Measurements from ENCODE around the gene ELF1. TPM values are rescaled to one million over a fixed set of nuclear protein-coding genes. Genes with fewer than 3 reads are reported as not detected.
A peak's percentile ranks its signal among the peaks of the same experiment; 100 is the strongest.

The ELF1 gene
- total RNA-seq, 4 donors from 2014 or later, result 61.5 to 96.1 (median 74.1) TPM

DNA sequence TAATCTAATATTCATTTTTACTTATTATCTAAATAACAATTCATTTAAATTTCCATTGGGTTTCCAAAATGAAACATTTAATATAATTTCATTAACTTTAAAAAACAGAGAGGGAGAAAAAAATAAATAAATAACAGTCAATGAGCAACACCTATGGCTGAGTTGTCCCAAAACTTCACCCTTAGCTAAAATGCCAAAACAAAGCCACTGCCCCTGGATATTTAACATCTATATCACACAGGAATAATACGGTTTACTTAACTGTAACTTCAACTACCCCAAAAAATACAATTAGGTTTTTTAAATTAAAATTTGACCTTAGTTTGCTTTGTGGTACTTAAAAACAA lies 541 bp downstream of the ELF1 start:
- intact Hi-C loops (cut with DNase I; ENCODE audit: low total_unique reads), result no loop called here
- H3K27ac ChIP-seq, result peak overlapping the region; percentile 49 to 74
- H3K36me3 ChIP-seq, result no peaks in the 10 kb centered on the region
- peak overlapping the region in 1 of 2 donors; percentile 25 for H3K4me3 ChIP-seq
- H3K9me3 ChIP-seq, result no peaks in the 10 kb centered on the region
- DNase-seq, result no peak
- no peaks in the 10 kb centered on the region for H3K27me3 ChIP-seq
- TF ChIP-seq POLR2A (IDR thresholded peaks at IDR 0.05), result no peak
- TF ChIP-seq, protein P1, sequence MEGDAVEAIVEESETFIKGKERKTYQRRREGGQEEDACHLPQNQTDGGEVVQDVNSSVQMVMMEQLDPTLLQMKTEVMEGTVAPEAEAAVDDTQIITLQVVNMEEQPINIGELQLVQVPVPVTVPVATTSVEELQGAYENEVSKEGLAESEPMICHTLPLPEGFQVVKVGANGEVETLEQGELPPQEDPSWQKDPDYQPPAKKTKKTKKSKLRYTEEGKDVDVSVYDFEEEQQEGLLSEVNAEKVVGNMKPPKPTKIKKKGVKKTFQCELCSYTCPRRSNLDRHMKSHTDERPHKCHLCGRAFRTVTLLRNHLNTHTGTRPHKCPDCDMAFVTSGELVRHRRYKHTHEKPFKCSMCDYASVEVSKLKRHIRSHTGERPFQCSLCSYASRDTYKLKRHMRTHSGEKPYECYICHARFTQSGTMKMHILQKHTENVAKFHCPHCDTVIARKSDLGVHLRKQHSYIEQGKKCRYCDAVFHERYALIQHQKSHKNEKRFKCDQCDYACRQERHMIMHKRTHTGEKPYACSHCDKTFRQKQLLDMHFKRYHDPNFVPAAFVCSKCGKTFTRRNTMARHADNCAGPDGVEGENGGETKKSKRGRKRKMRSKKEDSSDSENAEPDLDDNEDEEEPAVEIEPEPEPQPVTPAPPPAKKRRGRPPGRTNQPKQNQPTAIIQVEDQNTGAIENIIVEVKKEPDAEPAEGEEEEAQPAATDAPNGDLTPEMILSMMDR (IDR thresholded peaks at IDR 0.05), result no peak
- no peaks in the 10 kb centered on the region for H3K4me1 ChIP-seq

DNA sequence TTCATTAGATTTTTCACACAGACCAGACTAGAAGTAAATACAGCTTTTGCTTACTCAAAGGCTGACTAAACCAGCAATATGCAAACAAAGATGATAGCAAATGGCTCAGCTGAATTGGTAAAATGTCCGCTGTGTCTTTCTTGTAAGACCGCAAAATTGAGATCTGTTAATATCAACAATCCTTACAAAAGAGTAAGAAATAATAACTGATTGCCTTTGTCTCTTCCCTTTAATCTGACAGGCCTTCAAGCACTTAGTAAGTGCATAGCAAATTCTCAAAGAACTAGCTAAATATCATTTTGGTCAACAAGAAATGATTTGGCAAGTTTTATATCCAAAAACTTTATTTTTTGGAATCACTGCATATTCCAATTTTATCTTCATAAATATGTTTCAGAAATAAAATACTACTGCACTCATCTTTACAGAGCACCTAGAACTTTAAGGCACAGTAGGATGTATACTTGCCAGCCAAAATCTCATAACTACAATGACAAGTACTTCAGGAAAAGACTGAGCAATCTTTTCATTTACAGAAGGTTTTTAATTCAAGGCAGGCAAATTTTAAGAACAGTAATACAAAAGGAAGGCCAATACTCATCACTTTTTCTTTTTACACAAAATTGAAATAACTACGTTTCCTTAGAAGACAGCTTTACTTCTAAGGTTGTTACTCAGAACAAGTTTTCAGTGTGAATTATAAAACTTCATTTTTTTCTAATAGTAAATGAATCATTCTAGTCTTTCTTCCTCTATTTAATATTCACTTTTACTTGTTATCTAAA lies 1.1 kb downstream of the ELF1 start:
- no peaks in the 10 kb centered on the region for H3K27me3 ChIP-seq
- intact Hi-C loops (cut with DNase I; ENCODE audit: low total_unique reads), result no loop called here
- H3K36me3 ChIP-seq, result no peaks in the 10 kb centered on the region
- no peaks in the 10 kb centered on the region for H3K4me1 ChIP-seq
- H3K27ac ChIP-seq, result peak overlapping the region in 1 of 2 donors; percentile 74
- TF ChIP-seq POLR2A (IDR thresholded peaks at IDR 0.05), result no peak
- TF ChIP-seq, protein P1 (IDR thresholded peaks at IDR 0.05), result no peak
- no peak for DNase-seq
- H3K4me3 ChIP-seq, result peak overlapping the region in 1 of 2 donors; percentile 25
- no peaks in the 10 kb centered on the region for H3K9me3 ChIP-seq

DNA sequence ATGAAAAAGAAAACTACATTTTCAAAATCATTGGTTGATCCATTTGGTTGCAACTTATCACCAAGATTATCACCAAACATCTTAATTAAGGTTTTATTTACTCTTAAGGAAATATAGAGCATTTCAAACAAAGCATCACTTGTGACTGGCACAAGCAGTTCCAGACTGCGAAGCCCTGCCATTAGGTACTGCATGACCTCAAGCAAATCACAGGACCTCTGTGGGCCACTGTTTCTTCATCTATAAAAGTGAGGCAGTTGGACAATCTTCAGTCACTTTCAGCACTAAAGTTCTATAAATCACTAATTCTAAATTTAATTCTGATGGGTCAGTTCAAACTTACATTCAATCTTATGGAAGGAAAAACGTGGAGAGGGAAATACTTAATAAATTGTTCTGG lies 2.0 kb downstream of the ELF1 start:
- no peak for TF ChIP-seq POLR2A (IDR thresholded peaks at IDR 0.05)
- Histone ChIP-seq H3K9me3 (no peaks in the 10 kb centered on the region), H3K36me3 (no peaks in the 10 kb centered on the region), H3K4me1 (no peaks in the 10 kb centered on the region), H3K27ac (peak overlapping the region in 1 of 2 donors; percentile 74), H3K4me3 (no peak overlapping the region), H3K27me3 (no peaks in the 10 kb centered on the region)
- intact Hi-C loops (cut with DNase I; ENCODE audit: low total_unique reads), result no loop called here
- DNase-seq, result no peak

DNA sequence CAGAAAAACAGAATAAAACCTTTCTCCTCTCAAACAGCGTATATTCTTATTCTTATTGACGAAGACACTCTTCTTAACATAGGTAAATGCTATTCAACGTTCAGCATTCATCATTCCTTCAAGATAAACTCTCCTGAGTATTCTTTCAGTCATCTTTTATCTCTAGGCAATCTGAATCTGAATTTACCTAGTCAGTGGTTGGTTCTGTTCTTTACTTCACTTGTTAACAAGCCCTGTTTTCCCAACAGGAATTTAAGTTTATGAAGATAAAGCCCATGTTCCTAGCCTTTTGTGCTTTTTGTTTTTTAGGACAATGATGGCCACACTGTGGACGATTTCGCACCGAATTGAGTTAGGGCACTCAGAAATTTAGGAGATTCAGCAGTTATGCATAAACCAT lies 3.2 kb downstream of the ELF1 start:
- intact Hi-C loops (cut with DNase I; ENCODE audit: low total_unique reads), result no loop called here
- no peak overlapping the region for H3K27ac ChIP-seq
- TF ChIP-seq, protein P1 (IDR thresholded peaks at IDR 0.05), result no peak
- TF ChIP-seq POLR2A (IDR thresholded peaks at IDR 0.05), result no peak
- H3K4me1 ChIP-seq, result no peaks in the 10 kb centered on the region
- H3K9me3 ChIP-seq, result no peaks in the 10 kb centered on the region
- no peaks in the 10 kb centered on the region for H3K36me3 ChIP-seq
- no peak for DNase-seq
- no peak overlapping the region for H3K4me3 ChIP-seq
- H3K27me3 ChIP-seq, result no peaks in the 10 kb centered on the region

DNA sequence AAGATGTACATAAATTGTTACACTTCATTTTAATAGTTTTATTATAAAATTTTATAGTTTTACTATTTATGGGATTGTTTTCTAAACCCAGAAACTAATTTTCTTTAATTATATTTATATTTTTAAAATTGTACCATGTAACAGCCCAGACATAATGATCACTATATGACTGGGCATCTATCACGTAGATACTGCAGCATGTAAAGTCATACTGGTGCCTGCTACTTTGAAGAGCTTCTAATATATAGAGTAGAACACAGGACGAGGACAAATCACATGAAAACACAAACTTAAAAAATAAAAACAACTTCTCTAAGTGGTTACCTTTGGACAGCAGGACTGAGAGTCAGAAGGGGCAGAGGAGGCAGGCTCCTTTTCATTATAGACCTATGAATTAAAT lies 5.3 kb downstream of the ELF1 start:
- H3K36me3 ChIP-seq, result no peaks in the 10 kb centered on the region
- TF ChIP-seq, protein P1 (IDR thresholded peaks at IDR 0.05), result no peak
- TF ChIP-seq POLR2A (IDR thresholded peaks at IDR 0.05), result no peak
- DNase-seq, result no peak
- intact Hi-C loops (cut with DNase I; ENCODE audit: low total_unique reads), result no loop called here
- H3K27ac ChIP-seq, result no peak overlapping the region
- H3K27me3 ChIP-seq, result no peaks in the 10 kb centered on the region
- H3K4me1 ChIP-seq, result no peaks in the 10 kb centered on the region
- H3K9me3 ChIP-seq, result no peaks in the 10 kb centered on the region
- no peak overlapping the region for H3K4me3 ChIP-seq

All from uterus (tissue), 4 donors.